SKM-1 (cell line): ENCODE measurements around the gene RPA3.
"Not testable (repeated sequence)": the region's sequence is repeated elsewhere in the genome, so short reads cannot be mapped to it uniquely, and the experiment has no call there.

Experiments
- DNase-seq: peaks from one replicate; lab custom pipeline; 2025; ENCODE audit not compliant: unreplicated experiment; lab: John Stamatoyannopoulos, UW

The RPA3 gene

DNA sequence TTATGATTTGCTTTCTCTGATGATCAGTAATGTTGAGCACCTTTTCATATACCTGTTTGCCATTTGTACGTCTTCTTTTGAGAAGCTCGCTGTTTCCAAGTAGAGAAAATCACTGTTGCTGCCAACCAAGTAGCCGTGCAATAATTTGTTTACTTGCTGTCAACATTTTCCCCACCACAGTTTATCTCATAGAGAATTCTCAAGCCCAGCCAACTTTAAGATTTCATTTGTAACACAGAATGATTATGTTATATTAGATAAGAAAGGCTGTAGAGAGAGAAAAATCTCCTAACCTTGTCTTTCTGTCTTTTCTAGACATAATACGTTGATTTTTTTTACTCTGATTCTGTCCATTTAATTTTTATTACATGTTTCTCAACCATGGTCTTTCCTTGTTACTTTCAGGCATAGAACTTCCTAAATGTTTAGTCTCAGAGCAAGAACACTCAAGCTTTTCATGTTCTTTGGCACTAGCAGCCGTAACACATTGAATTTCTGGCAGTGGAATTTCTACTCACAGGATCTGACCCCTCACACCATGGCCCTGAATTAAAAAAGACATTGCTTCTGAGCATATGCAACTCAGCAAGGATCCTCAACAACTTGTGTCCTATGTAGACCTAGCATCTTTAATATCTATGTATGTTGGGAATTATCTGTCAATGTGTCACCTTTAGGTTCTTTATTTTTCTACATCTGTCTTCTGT lies 23.1 kb downstream of the RPA3 start:
- no peak for DNase-seq

DNA sequence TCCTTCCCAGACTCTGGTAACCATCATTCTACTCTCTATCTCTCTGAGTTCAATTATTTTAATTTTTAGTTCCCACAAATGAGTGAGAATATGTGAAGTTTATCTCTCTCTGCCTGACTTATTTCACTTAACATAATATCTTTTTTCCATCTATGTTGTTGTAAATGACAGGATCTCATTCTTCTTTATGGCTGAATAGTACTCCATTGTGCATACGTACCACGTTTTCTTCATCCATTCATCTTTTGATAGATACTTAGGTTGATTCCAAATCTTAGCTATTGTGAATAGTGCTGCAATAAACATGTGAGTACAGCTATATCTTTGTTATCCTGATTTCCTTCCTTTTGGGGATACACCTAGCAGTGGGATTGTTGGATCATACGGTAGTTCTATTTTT lies 23.9 kb downstream of the RPA3 start:
- DNase-seq = no peak

DNA sequence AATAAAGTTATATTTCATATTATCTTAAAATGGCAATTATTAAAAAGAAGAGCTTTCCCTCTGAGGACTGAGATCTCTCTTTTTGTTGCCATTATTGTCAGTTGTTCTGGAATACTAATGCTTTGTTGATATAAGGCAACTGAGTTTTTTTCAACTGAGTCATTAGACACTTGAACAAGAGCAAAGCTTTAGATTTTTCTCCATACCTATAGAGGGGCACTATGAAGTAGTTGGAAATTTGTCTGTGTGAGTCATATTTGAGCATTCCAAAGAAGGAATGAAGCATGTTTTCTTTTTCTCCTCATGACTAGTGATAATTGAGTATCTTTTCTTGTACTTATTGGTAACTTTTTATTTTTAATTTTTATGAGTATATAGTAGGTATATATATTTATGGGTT lies 24.5 kb downstream of the RPA3 start:
- DNase-seq = no peak

DNA sequence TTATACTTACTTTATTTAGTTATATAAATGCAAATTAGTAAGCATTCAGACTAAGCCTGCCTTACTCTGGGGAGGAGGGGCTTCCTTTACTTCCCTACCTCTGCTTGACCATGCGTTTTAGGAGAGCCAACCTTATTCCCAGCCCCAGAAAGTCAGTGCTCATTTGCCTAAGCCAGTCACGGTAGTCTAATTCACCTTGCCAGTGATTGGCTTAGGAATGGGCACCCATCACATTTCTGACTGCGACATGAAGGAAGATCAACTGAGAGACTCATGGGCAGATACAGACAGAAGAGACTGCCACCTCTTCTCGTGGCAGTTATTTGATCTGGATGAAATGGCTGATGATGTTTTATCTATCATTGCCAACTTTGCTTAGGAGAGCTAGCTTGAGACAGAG lies 29.5 kb downstream of the RPA3 start:
- no peak for DNase-seq

DNA sequence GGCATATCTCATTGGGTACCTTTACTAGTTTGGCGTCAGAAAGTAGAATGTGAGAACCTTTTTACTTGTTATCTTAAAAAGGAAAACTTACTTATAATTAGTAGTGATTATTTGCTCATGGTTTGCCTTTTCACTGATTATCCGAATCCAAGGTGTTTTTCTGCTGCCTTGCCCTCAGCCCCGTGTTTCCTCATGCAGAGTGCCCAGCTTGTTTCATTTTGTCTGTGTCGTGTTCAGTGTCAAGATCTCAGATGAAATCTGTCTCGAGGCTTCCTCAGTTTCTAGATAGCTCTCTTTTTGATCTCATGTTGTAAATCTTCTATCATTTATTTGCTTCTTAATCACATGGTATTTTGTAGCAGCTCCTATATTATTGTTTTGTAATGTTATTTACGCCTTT lies 30.1 kb downstream of the RPA3 start:
- no peak for DNase-seq

DNA sequence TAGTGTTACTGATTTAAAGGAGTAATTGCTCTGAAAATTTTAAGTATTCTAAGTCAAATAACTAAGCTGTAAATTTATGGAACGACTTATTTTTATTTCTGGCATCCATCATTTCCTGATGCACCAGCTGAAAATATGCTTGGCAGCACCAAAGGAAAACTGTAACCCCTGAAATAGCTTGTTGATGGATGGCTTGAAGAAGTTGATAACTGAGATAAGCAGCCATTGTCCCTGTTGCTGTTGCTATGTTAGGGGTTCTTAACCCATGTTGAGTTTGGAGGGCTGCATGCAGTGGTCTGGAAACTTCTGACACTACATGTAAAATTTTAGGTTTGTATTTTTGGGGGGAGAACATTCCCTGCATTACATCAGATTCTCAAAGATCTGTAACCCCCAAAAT lies 30.6 kb downstream of the RPA3 start:
- DNase-seq = no peak

DNA sequence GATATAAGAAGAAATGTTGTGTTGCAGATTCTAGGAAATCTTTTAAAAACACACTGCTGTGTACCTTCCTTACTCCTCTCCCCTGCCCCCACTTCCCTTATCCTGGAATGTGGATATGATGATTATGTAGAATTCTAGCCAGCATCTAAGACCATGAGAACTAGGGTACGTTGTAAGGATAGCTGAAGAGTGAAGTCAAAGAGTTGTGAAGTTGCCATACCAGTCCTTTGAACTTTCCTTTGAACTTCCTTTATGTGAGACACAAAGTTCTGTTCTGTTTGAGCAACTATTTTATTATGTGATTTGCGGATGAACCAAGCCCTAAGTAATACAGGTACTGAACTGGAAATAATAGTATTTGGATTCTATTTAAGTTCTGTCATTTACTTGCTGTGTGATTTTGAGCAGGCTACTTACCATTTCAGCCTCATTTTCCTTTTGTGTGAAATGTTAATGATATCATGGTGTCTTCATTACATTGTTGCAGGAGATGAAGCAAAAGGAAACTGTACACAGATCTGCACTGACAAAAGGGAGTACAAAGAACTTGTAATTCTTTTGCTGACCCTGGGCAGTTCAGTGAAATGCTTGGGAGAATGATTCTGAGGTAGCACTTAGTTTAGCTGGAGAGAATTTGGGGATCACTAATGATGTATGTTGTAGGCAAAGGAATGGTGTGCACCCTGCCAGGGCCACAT lies 31.4 kb downstream of the RPA3 start:
- DNase-seq = no peak

DNA sequence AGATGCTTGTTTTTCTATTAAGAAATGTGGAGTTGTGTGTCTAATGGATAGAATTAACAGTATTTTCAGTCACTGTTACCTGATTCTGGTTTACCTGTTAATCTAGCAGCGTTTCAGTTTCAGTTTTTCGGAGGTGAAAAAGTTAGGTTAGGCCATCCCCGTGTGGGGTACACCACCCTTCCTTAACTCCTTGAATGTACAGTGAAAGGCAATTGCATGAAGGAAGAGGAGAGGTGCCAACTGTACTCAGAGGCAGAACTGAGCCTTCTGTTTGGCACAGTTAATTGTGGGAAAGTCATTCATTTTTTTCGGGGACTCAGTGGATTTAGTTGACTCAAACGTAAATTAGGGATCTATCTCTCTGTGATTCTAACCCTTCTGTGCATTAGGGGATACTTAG lies 35.5 kb downstream of the RPA3 start:
- no peak for DNase-seq

DNA sequence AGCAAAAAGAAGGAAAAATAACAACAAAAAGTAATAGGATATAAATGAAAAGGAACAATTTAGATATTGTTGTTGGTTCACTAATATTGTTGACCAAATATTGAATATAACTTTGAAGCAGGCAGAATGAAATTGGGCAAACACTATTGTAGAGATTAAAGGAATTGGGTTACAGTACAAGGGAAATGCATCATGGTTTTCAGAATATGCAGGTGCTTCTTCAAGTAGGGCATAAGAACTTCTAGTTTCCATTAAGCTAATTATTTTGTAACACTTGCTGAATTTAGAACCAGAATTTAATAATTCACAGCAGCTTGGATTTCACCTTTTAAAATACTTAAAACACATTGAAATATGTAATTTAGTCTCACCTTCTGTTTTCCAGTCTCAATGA lies 36.5 kb downstream of the RPA3 start:
- no peak for DNase-seq

DNA sequence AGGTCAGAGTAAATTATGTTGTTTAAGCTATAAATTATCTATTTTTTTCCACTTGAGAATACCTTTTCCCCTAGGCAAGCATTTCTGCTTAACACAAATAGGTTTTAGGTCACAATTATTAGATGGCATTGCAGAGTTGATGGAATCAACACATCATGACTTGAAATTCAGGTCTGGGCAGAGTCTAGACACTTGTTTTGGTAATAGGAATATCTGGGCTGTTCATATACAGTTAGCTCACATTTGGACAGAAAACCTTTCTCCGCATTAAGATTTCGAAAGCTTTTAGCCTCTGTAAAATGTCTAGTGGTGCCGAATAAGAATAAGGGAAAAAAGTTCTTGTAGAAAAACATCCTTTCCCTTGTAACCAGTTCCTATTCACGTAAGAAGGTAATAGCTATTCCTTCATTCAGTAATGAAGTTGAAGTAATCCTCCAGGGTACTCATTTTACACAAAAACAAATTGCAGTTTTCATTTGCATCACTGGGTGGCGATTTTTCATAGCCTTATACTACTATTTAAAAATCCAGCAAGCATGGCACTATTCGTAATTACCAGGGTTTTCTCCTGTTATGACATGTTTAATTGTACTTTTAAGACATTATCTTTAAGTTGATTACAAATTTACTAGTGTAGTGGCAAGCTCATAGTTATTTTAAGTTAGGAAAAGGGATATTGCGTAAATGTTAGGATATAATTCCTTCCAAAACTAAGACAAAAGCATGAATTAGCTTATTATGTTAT lies 37.0 kb downstream of the RPA3 start:
- peak; percentile 31 for DNase-seq

DNA sequence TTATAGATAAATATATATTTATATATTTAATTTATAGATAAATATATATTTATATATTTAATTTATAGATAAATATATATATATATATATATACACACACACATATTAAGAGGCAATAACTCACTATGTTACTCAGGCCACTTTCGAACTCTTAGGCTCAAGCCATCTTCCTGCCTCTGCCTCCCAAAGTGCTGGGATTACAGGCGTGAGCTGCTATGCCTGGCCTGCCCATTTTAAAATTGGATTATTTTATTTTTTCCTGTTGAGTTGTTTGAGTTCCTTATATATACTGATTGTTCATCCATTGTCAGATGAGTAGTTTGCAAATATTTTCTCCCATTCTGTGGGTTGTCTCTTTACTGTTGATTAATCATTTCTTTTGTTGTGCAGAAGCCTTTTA lies 38.8 kb downstream of the RPA3 start:
- DNase-seq = not testable (repeated sequence)

DNA sequence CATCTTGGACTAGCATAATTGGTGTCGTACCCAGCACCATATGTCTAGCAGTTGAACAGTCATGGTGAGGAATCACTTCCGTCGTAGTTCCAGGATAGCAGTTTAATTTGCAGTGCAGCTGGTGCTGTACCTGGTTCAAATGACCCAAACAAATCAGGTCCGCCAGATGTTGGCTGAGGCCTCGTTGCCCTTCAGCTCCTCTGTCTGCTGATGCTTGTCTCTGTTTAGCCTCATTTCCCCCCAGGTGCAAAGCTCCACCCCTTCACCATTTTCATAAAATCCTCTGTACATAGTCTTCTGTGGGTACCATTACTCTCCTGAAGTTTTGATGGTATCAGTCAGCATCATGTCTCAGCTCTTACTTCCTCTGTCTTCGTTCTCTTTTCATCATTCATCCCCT lies 42.7 kb downstream of the RPA3 start:
- DNase-seq = no peak

DNA sequence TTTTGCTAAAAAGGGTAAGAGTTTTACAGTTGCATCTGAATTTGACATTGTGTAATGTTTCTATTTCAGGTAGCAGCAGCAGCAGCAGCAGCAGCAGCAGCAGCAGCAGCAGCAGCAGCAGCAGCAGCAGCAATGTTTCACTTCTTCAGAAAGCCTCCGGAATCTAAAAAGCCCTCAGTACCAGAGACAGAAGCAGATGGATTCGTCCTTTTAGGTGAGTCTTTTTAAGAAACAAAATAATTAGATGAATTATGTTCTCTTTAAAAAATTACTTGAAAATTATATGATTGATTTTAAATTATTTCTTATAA lies 45.2 kb downstream of the RPA3 start:
- no peak for DNase-seq

DNA sequence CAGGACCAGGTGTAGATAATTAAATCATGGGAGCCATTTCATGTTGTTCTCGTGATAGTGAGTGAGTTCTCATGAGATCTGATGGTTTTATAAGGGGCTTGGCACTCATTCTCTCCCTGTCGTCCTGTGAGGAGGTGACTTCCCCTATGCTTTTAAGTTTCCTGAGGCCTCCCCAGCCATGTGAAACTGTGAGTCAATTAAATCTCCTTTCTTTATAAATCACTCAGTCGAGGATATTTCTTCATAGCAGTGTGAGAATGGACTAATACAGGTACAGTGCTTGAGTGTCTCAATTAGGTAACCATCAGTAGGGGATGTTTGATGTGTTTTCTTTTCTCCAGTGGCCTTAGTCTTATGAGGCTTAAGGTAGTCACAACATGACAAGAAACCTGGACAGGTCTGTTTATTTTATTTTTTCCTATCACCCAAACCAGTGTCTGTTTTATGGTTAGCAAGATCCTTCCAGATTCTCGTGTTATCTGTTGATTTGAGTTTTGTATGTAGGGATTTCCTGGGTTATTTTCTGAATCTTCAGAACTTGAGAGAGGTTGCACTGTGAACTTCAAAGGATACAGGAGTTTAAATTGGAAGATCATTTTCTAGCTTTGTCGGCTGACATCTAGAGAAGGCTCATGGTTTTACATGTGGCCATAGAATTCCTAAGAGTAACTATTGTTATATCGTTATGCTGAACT lies 45.7 kb downstream of the RPA3 start:
- DNase-seq = no peak

DNA sequence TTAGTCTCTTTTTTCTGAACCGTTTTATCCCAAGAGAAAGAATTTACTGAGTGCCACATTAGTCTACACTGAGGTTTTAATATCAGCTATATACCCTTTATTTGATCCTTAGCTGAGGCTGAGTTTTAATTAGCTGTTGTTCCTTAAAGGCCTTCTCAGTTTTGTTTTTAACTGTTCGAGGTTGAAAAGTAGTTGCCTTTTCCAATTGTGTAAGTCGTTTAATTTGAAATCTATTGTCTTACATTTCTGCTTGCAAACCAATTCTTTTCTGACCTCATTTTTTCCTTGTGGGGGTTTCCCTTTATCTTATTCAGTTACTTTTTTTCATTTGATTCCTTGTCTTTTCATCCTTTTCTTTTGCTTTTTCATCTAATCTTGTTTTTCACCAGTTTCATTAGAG lies 47.0 kb downstream of the RPA3 start:
- no peak for DNase-seq

DNA sequence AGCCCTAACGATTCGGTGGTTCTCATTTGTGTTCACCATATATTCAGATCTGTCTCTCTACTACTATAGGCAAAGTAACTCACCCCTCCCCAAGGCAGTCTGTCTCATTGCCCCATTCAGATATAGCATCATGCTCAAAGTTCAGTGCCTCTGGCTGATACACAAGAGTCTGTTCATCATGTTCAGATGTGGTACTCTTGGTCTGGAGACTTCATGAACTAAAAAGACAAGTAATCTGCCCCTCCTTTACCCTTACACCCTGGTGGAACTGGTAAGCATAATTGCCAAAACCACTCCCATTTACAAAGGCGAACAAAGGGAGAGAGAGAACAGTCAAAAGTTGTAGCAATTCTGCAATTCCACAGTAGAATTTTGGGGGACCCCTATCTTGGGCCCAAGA lies 47.9 kb downstream of the RPA3 start:
- no peak for DNase-seq

DNA sequence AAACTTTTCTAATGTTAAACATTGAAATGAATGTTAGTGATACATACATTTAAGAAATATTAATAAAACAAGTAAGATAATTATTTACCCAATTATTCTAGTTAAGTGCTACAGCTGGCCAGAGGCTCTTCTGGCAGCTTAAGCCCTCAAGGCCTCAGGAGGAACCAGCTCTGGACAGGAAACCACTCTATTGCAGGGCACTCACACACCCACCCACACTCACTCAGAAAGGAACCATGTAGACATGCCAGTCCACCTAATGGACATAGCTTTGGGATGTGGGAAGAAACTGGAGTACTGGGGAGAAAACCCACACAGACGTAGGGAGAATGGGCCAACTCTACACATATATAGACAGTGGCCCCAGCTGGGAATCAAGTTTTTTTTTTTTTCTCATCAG lies 49.7 kb downstream of the RPA3 start:
- DNase-seq = no peak

DNA sequence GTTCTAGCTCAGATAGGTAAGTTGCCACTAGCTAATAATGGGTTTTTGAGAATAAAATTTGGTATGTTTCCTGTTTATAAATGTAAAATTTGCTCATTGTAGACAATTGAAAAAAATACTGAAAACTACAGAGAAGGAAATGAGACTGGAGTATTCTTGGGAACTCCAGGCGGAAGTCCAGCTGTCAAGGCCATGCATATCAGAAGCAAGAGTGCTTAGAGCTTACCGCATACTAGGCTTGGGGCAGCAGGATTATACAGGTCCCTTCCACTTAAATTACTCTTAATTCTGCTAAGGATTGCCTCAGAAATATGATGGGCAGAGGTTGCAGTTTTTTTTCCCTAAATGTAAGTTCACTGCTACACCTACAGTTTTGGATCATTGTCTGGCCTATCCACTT lies 51.2 kb downstream of the RPA3 start:
- no peak for DNase-seq

DNA sequence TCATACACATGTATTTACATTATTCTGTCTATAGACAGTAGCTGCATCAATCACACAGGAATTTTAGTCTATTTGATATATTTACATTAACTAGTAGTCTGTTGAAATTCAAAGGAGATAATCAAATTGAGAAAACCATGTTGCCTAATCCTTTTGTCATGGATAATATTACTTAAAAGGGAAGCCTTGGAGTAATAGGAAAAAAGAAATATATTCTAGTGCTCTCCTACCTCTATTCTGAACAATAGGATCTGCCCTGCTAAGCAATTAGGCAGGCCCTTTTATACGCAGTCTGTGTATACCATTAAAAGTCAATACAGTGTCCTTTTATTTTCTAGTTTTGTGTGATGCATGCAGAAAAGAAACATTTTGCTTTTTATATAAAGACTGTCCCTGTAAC lies 53.4 kb downstream of the RPA3 start:
- no peak for DNase-seq

DNA sequence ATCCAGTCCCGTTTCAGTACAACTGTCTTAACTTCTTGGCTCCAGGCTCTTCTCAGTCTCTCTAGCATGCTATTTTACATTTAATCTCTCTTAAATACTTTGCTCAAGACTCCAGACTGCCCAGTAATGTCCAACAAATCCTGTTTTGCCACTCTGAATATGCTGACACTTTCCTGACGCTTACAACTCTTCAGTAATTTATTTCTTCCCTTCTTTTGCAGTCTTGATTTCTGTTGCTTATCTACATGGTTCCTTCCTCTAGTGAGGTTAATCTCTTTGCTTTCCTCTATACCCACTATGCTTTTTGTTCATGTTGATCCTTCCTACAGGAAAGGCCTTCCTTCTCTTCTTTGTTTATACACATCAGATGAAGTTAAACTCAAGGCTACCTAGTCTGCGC lies 54.1 kb downstream of the RPA3 start:
- DNase-seq = no peak

DNA sequence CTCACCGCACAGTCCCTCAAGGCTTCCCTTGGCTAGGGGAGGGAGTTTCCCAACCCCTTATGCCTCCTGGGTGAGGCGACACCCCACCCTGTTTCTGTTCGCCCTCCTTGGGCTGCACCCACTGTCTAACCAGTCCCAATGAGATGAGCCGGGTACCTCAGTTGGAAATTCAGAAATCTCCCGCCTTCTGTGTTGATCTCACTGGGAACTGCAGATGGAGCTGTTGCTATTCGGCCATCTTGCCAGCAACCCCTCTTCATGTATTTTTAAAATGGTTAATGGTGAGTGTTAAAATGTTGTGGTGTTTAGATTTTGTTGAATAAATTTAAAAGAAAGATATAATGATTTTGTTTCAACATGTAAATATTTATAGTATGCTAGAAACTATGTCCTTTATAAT lies 55.9 kb downstream of the RPA3 start:
- no peak for DNase-seq

DNA sequence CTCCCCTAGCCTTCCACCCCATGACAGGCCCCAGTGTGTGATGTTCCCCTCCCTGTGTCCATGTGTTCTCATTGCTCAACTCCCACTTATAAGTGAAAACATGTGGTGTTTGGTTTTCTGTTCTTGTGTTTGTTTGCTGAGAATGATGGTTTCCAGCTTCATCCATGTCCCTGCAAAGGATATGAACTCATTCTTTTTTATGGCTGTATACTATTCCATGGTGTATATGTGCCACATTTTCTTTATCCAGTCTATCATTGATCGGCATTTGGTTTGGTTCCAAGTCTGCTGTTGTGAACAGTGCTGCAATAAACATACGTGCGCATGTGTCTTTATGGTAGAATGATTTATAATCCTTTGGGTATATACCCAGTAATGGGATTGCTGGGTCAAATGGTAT lies 61.9 kb downstream of the RPA3 start:
- DNase-seq = not testable (repeated sequence)
